ENCODE measurements around the gene PTPN3.
"Not testable (repeated sequence)": the region's sequence is repeated elsewhere in the genome, so short reads cannot be mapped to it uniquely, and the experiment has no call there.

PTPN3 gene

GRCh38 chr9:109498195-109499092 is at the start of gene PTPN3:
TSS of gene PTPN3 (minus strand) at chr9:109498307. CDS start at chr9:109463434, 34,873 bp downstream.
- no peak for DNase-seq (ENCODE audit: low spot score)

- DNase-seq (ENCODE audit: low spot score) = not testable (repeated sequence)
Measured at GRCh38 chr9:109544954-109545353, 46.8 kb upstream of the PTPN3 start.

- DNase-seq (ENCODE audit: low spot score) = no peak
Measured at GRCh38 chr9:109542922-109543321, 44.8 kb upstream of the PTPN3 start.

GRCh38 chr9:109538346-109538745 is 40.2 kb upstream of the PTPN3 start:
- DNase-seq (ENCODE audit: low spot score) = no peak

GRCh38 chr9:109537288-109537687 is 39.2 kb upstream of the PTPN3 start:
- DNase-seq (ENCODE audit: low spot score) = no peak

DNA sequence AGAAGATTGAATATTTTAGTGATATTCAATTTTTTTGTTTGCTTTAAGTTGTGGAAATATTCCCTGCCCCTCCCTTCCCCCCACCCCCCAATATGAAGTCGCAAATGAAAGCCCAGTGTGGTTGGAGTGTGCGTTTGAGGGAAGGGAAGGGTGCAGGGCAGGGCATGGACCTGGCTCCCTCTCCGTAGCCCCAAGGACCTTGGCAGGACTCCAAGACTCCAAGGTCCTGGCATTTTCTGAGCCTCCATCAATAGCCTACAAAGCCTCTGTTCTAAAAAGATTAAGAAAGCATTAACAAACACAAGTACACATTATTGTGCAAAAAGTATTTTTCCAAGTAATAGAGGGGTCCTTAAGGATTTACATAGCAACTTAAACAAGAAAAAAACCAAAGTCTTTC is 38.8 kb upstream of the PTPN3 start:
- DNase-seq (ENCODE audit: low spot score) = no peak

GRCh38 chr9:109535365-109535764 is 37.3 kb upstream of the PTPN3 start:
- no peak for DNase-seq (ENCODE audit: low spot score)

- no peak for DNase-seq (ENCODE audit: low spot score)
Measured at GRCh38 chr9:109534151-109534550, 36.0 kb upstream of the PTPN3 start.

DNA sequence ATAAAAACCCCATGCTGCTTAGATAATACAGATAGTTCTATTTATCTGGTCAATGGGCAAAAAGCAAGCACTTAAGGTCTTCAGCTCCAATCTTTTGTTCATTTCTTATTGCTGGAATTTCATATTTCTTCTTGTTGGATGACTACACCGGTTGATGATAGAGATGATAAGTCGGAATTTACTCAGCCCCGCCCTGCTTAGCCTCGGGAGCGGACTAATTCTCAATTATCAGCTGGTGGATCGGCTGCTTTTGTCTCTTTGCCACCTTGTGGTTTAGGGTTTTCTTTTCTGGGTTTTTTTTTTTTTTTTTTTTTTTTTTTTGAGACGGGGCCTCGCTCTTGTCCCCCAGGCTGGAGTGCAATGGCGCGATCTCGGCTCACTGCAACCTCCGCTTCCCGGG is 34.5 kb upstream of the PTPN3 start:
- DNase-seq (ENCODE audit: low spot score) = not testable (repeated sequence)

DNA sequence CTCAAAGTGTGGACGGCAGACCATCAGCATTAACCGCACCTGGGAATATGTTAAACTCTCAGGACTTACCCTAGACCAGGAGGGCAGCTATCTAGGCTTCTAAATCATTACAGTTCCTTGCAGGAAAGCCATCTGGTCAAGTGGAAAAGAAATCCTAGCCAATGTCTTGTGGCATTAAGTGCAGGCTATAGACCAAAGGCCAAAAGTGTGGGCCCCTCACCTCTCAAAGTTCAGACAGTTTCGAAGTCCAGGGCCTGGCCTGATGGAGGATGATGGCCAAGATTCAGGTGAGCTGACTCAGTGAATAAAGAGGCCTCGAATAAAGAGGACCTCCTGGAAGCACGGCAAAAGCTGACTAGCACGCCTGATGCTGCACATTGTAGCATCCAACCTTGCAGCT is 24.0 kb upstream of the PTPN3 start:
- no peak for DNase-seq (ENCODE audit: low spot score)

GRCh38 chr9:109520475-109521132 is 22.5 kb upstream of the PTPN3 start:
- peak; percentile 63 for DNase-seq (ENCODE audit: low spot score)

GRCh38 chr9:109519366-109519765 is 21.3 kb upstream of the PTPN3 start:
- no peak for DNase-seq (ENCODE audit: low spot score)

GRCh38 chr9:109518621-109519335 is 20.7 kb upstream of the PTPN3 start:
- DNase-seq (ENCODE audit: low spot score) = no peak

DNA sequence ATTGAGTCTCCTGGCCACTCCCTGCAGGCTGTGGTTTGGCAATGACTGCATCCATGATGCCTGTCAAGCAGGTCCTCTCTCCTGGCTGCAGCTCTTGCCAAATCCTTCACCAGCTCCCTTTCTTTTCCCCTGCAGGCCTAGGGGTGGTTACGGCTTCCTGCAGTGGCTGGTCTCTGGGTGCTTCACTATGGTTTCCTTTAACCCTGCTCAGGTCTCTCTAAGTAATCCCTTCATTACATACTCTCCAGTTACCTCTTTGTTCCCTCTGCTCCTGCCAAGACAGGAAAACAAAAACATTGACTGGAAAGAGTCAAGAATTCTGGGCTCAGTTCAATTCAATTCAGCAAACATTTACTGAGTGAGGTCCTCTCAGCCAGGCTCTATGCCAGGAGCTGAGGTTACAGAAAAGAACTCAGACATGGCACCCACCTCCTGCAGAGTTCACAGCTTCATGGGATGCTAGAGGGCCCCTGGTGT is 19.8 kb upstream of the PTPN3 start:
- DNase-seq (ENCODE audit: low spot score) = no peak

- DNase-seq (ENCODE audit: low spot score) = no peak
Measured at GRCh38 chr9:109513871-109514270, 15.8 kb upstream of the PTPN3 start.

DNA sequence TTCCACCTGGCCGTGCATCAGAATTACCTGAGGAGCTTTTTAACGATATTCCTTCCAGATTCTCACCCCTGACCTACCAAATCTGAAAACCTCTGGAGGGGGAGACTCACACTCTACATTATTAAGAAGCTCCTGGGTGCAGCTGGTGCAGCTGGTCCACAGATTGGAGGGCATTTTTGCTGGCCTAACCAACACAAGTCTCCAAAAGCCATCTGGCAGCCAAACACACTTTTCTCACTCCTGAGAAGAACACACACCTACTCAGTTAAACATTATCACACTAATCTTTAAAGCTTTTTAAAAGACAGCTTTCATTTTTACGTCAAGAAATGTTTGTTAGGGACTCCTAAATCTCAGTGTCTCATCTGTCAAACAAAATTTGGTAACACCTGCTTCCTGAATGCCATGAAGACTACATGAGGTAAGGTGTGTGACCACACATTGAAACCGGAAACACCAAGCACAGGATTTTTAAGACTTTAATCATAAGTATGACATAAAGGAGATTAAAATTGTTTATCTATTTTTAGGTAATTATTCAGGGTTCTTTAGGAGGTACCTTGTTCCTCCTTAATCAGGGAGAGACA is 14.2 kb upstream of the PTPN3 start:
- DNase-seq (ENCODE audit: low spot score) = no peak

- no peak for DNase-seq (ENCODE audit: low spot score)
Measured at GRCh38 chr9:109510506-109510905, 12.4 kb upstream of the PTPN3 start.

DNA sequence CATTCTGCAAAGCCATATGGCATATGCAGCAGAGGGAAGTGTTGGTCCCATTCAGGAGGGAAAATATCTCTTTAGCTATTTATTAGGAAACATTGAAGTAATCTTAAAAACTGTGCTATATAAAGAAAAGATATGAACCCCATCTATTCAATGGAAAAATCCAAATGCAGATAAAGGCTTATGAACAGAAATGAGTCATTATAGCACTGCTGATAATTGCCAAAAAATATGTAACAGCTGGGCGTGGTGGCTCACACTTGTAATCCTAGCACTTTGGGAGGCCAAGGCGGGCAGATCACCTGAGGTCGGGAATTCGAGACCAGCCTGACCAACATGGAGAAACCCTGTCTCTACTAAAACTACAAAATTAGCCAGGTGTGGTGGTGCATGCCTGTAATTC is 11.9 kb upstream of the PTPN3 start:
- not testable (repeated sequence) for DNase-seq (ENCODE audit: low spot score)

DNA sequence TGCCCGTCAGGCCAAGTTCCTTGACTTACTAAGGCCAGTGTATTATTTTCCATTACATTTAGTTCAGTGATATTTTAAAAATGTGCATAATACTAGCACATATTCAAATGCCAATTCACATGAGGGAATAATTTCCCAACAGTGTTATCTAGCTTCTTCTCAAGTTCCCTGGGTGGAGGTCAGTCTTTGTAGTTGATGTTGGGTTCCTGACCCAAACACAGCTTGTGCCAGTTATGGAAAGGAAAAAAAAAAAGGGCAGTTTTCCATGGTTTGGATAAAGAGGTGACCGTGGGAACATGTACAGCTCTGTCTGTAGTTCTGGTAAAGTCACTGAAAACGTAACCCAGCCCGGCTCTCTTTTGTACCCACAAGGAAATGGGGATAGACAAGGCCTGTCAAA is 11.5 kb upstream of the PTPN3 start:
- DNase-seq (ENCODE audit: low spot score) = no peak

DNA sequence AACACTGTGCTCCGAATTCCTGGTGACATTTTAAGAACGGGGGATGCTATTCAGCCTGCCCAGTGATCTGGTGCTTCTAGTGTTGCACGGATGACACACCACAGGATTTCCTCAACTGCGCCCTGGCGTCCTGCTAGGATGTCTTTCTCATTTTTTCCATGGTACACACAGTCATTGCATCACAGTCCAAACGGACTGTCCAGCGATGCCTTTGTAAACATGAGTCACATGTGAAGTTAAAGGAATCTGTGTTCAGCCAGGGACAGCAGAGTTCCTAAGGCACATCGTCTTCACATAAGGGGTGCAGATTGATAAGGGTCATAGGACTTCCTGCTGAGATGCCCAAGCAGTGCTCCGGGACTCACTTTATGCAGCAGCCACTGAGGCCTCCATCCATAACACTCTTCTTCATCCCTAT is 9.3 kb upstream of the PTPN3 start:
- DNase-seq (ENCODE audit: low spot score) = no peak

- no peak for DNase-seq (ENCODE audit: low spot score)
Measured at GRCh38 chr9:109506097-109506712, 8.1 kb upstream of the PTPN3 start.

DNA sequence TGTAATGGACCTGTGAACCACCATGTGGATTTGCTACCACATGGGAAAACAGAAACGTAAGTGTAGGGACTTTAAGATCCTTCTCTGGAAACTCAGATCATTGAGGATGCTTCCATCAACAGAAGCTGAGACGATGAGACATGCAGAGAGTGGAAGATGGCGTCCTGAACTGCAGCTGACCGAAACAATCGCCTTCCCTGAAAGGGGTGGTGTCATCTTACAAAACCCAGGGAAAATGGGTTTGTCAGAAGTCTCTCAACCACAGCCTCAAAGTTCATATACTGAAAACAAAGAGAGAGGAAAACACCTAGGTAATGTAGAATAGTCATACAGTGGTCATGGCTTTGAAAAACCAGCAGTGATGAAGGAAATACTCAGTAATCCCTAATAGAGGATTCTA is 6.6 kb upstream of the PTPN3 start:
- DNase-seq (ENCODE audit: low spot score) = no peak

Measured in NAMALWA (cell line).